B cell (primary cell): ENCODE data around the gene PROCA1. TPM values are rescaled to one million over a fixed set of nuclear protein-coding genes. Genes with fewer than 3 reads are reported as not detected.
A peak's percentile ranks its signal among the peaks of the same experiment; 100 is the strongest.

Source experiments
- ATAC-seq: fragments of 200-7000 bp; cut with Tn5 transposase; one replicate; pipeline ENCODE4 v1.10.0; 2021; ENCODE audit warnings: low read depth, mild to moderate bottlenecking, moderate number of reproducible peaks, moderate library complexity
- CTCF ChIA-PET: fragments of 350-600 bp; sonication (Branson Sonifier 250); formaldehyde crosslinking; loops from one replicate; lab custom pipeline; 2021; ENCODE audit warnings: antibody characterized with exemption, inconsistent platforms; lab: Charles Lee
- POLR2A ChIA-PET: fragments of 350-600 bp; sonication (Branson Sonifier 250); formaldehyde crosslinking; loops from one replicate; lab custom pipeline; 2021; ENCODE audit warnings: antibody characterized with exemption; lab: Charles Lee
- DNase-seq: peaks from one replicate; pipeline ENCODE4 v3.0.0; 2013
- H2AFZ ChIP-seq: 2 replicates; pipeline ENCODE4 v1.6.1; 2012; ENCODE audit warnings: mild to moderate bottlenecking, low read depth, low read length; ENCODE audit not compliant: insufficient read depth, poor library complexity, severe bottlenecking
- H3K27ac ChIP-seq, 2 donors: 1 replicate in 1 of 2; 2 replicates in 1 of 2; pipeline ENCODE4 v1.5.1; 2012 to 2013; ENCODE audit warnings: low read length in 2 of 2, mild to moderate bottlenecking in 2 of 2, moderate library complexity in 1 of 2
- H3K27me3 ChIP-seq, 4 experiments: fragments of 200-600 bp in 1 of 4; sonication (generic) in 1 of 4; replicated peaks in 1 of 4; 1 replicate in 2 of 4; 2 replicates in 2 of 4; pipeline versions ENCODE4 v1.6.1 to v1.7.0; 2013 to 2016; ENCODE audit warnings: low read length in 3 of 4, mild to moderate bottlenecking in 2 of 4, mixed read lengths in 1 of 4, moderate library complexity in 1 of 4; ENCODE audit not compliant: insufficient read depth in 4 of 4, control insufficient read depth in 3 of 4; ENCODE audit errors: control extremely low read depth in 1 of 4
- H3K36me3 ChIP-seq, 2 experiments: replicated peaks in 1 of 2; 1 replicate in 1 of 2; 2 replicates in 1 of 2; pipeline versions ENCODE4 v1.6.1 to v1.7.1; 2013; ENCODE audit warnings: low read length in 1 of 2; ENCODE audit not compliant: insufficient read depth in 2 of 2, control insufficient read depth in 1 of 2; ENCODE audit errors: control extremely low read depth in 1 of 2, extremely low read depth in 1 of 2
- H3K4me1 ChIP-seq, 2 donors: fragments of 200-600 bp in 1 of 2; sonication (generic) in 1 of 2; 1 replicate in 1 of 2; 2 replicates in 1 of 2; pipeline versions ENCODE4 v1.5.1 to v1.6.1; 2013 to 2017; ENCODE audit warnings: low read length in 2 of 2; ENCODE audit not compliant: control insufficient read depth in 2 of 2, insufficient read depth in 2 of 2
- H3K4me2 ChIP-seq: replicated peaks from 2 replicates; pipeline ENCODE3; 2012; ENCODE audit warnings: mild to moderate bottlenecking, low read depth, low read length; ENCODE audit not compliant: poor library complexity, severe bottlenecking
- H3K4me3 ChIP-seq, 5 experiments: fragments of 200-600 bp in 1 of 5; sonication (generic) in 1 of 5; 1 replicate in 3 of 5; 2 replicates in 2 of 5; pipeline versions ENCODE4 v1.5.1 to v1.7.0; 2011 to 2016; ENCODE audit warnings: low read length in 4 of 5, mild to moderate bottlenecking in 4 of 5, low read depth in 2 of 5, control low read depth in 1 of 5, moderate library complexity in 1 of 5; ENCODE audit not compliant: insufficient read depth in 1 of 5; ENCODE audit errors: control extremely low read depth in 1 of 5, extremely low read depth in 1 of 5
- H3K79me2 ChIP-seq: fragments of 200-600 bp; sonication (generic); one replicate; pipeline ENCODE4 v1.6.0; 2016; ENCODE audit warnings: low read length; ENCODE audit not compliant: control insufficient read depth, insufficient read depth
- H3K9ac ChIP-seq: fragments of 200-600 bp; sonication (generic); 2 replicates; pipeline ENCODE4 v1.6.1; 2017; ENCODE audit warnings: mild to moderate bottlenecking, low read length, moderate library complexity
- H3K9me3 ChIP-seq, 3 donors: one replicate each; pipeline versions ENCODE4 v1.6.1 to v1.7.1; 2013; ENCODE audit warnings: low read length in 2 of 3; ENCODE audit not compliant: control insufficient read depth in 2 of 3, insufficient read depth in 1 of 3; ENCODE audit errors: control extremely low read depth in 1 of 3
- H4K20me1 ChIP-seq: 2 replicates; pipeline ENCODE4 v1.6.0; 2012; ENCODE audit warnings: mild to moderate bottlenecking, low read length; ENCODE audit not compliant: insufficient read depth, control insufficient read depth, poor library complexity, severe bottlenecking
- H3K27ac Mint-ChIP-seq: one replicate; pipeline ENCODE4 v1.8.0; 2021; ENCODE audit warnings: mixed read lengths
- H3K27me3 Mint-ChIP-seq: one replicate; pipeline ENCODE4 v1.8.0; 2021; ENCODE audit warnings: mixed read lengths
- H3K4me1 Mint-ChIP-seq: one replicate; pipeline ENCODE4 v1.8.0; 2021; ENCODE audit warnings: mixed read lengths
- H3K4me3 Mint-ChIP-seq: one replicate; pipeline ENCODE4 v1.8.0; 2021; ENCODE audit warnings: mixed read lengths
- H3K9me3 Mint-ChIP-seq: one replicate; pipeline ENCODE4 v1.8.0; 2022; ENCODE audit warnings: mixed read lengths; ENCODE audit not compliant: insufficient read depth
- EZH2 ChIP-seq: IDR thresholded peaks from 2 replicates; pipeline ENCODE4 v1.6.1; 2012; ENCODE audit warnings: borderline replicate concordance, low read depth, mild to moderate bottlenecking, moderate library complexity, low read length; ENCODE audit not compliant: insufficient read depth, poor library complexity, severe bottlenecking
- WGBS: methylation state at CpG from one replicate; pipeline ENCODE4 v1.1.5; 2013; ENCODE audit warnings: missing lambda C conversion rate; ENCODE audit not compliant: insufficient coverage; 5-methylcytosine and 5-hydroxymethylcytosine counted together
- intact Hi-C: fragments of 100-400 bp; cut with micrococcal nuclease; formaldehyde crosslinking; loops from one replicate; pipeline ENCODE4 v1.10.0; 2022
- polyA plus RNA-seq: library from polyadenylated mRNA; depleted of rRNA; stranded (reverse); fragments of >200 nt; gene quantifications from 2 replicates; pipeline ENCODE4 v1.2.3, GENCODE V29; 2012
- total RNA-seq, 2 donors: library from RNA; stranded (reverse); fragments of 120-200 nt in 1 of 2; gene quantifications; 1 replicate in 1 of 2; 2 replicates in 1 of 2; pipeline versions ENCODE4 v1.2.3 to v1.2.4, GENCODE V29; 2013 to 2022
- TF ChIP-seq, protein P1 (sequence below): fragments of 200-600 bp; IDR thresholded peaks from one replicate; pipeline ENCODE4 v1.8.0; 2022; ENCODE audit warnings: antibody characterized with exemption, mild to moderate bottlenecking

The PROCA1 gene
- total and polyA plus RNA-seq, 2 donors (not counting 1 experiment from before 2014, with no cell fraction given), result 7.4 to 26.8 TPM

DNA sequence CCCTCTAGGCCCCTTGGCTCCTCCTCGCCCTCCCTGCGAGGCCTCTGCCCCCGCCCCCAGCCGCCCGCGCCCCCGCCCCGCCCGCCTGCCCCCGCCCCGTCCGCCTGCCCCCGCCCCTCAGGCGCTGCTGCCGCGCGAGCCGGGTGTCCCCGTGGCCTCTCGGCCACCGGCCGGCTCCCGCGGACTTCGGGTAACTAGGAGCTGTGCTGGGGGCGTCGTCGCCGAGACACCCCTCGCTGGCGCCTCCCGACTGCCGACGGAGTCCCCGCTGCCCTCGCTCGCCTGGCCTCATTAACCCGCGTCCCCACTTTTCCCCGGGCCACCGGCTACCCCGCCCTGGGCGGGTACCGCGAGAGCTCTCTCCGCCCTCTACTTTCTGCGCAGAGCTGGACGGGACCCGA lies 14.5 kb upstream of the PROCA1 start, which contains the start of gene TLCD1:
Gene TLCD1 (minus strand): TSS at position 8 of the 401 bp plus-strand sequence. CDS start 136 bp downstream, outside the sequence.
- DNase-seq (peak; percentile 87), ATAC-seq (peak; percentile 28)
- Histone ChIP-seq H3K36me3 (peaks cover 0 to 34% of the 10 kb centered on the region in 2 experiments), H3K9ac (peak within 1 kb of the TSS; percentile 81), H3K4me3 (peak within 1 kb of the TSS; percentile 40 to 77 (median 66)), H3K4me2 (peak within 1 kb of the TSS; percentile 99), H2AFZ (peak within 1 kb of the TSS; percentile 72), H3K27ac (peak within 1 kb of the TSS; percentile 90 to 97), H3K27me3 (no peaks in the 10 kb centered on the region), H3K9me3 (no peaks in the 10 kb centered on the region), H4K20me1 (peaks cover 44% of the 10 kb centered on the region), H3K79me2 (peaks cover 24% of the 10 kb centered on the region), H3K4me1 (peaks cover 41 to 67% of the 10 kb centered on the region in 2 donors)
- Mint-ChIP-seq H3K4me3 (peak within 1 kb of the TSS; percentile 98), H3K27ac (peak within 1 kb of the TSS; percentile 100), H3K9me3 (no peaks in the 10 kb centered on the region), H3K27me3 (no peaks in the 10 kb centered on the region), H3K4me1 (peaks cover 69% of the 10 kb centered on the region)
- WGBS, result under 1% methylated on average over 49 of the region's 49 CpGs
- ChIA-PET POLR2A (interaction anchor here (0.8 to 13.3 kb wide), 11 partner anchors 14 to 224 kb away, joined by 4 to 511 read pairs (median 15); partner anchors contain the start of genes BLTP2, DHRS13, FLOT2 and PHF12), CTCF (interaction anchor here (0.6 to 15.9 kb wide), 42 partner anchors 9 to 423 kb away, joined by 3 to 1020 read pairs (median 6); partner anchors contain the start of genes ALDOC, DHRS13, FAM222B and FLOT2)
- TF ChIP-seq EZH2, result no peak
- TF ChIP-seq, protein P1, sequence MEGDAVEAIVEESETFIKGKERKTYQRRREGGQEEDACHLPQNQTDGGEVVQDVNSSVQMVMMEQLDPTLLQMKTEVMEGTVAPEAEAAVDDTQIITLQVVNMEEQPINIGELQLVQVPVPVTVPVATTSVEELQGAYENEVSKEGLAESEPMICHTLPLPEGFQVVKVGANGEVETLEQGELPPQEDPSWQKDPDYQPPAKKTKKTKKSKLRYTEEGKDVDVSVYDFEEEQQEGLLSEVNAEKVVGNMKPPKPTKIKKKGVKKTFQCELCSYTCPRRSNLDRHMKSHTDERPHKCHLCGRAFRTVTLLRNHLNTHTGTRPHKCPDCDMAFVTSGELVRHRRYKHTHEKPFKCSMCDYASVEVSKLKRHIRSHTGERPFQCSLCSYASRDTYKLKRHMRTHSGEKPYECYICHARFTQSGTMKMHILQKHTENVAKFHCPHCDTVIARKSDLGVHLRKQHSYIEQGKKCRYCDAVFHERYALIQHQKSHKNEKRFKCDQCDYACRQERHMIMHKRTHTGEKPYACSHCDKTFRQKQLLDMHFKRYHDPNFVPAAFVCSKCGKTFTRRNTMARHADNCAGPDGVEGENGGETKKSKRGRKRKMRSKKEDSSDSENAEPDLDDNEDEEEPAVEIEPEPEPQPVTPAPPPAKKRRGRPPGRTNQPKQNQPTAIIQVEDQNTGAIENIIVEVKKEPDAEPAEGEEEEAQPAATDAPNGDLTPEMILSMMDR, result no peak
- intact Hi-C loops, result loop anchor here (1.0 kb wide), 1 partner anchor 190 kb away; no protein-coding TSS in a partner anchor
